Measurements from ENCODE around the gene GSK3A.
A peak's percentile ranks its signal among the peaks of the same experiment; 100 is the strongest.

The GSK3A gene

DNA sequence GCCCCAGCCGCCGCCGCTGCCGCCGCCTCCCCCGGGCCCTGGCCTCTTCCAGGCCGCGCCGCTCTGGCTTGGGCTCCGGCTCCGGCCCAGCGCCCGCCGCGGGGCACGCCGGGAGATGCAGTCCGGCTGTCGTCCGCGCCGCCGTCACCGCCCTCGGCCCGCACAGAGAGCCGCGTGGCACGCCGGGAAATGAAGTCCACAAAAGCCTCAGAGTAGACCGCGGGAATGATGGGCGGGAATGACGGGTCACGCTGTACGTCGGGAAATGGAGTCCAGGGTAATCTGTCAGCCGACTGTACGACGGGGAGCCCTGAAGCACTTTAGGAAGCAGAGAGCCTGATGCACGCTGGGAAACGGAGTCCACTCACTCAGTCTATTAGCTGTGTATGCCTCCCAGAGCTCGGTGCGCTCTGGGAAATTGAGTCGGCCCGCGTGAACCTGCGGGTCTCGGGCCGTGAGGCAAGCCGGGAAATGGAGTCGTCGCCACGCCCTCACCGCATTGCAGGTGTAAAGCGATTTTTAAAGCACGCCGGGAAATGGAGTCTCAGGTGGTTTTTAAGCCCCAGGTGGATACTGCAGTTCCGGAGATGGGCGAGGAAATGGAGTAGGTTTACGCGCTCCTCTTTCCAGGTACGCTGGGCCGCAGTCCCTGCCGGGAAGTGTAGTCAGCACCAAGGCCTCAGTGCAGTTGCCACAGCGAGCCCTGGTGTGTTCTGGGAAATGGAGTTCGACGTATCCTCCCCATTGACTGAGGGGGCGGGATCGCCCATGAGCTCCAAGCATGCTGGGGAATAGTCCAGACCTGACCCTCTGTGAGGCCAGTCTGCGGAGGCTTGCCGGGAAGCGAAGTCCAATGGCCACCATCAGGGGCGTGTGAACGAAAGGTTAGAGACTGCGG, at the start of gene GSK3A:
Gene GSK3A (minus strand): TSS at position 91 of the 898 bp plus-strand sequence. CDS start 137 bp downstream, outside the sequence.
- H3K36me3 ChIP-seq (replicated peaks) = peaks cover 6% of the 10 kb centered on the region
- H3K4me3 ChIP-seq (ENCODE audit: low read depth, low read length) = peak within 1 kb of the TSS; percentile 83
- TF ChIP-seq, protein P1, sequence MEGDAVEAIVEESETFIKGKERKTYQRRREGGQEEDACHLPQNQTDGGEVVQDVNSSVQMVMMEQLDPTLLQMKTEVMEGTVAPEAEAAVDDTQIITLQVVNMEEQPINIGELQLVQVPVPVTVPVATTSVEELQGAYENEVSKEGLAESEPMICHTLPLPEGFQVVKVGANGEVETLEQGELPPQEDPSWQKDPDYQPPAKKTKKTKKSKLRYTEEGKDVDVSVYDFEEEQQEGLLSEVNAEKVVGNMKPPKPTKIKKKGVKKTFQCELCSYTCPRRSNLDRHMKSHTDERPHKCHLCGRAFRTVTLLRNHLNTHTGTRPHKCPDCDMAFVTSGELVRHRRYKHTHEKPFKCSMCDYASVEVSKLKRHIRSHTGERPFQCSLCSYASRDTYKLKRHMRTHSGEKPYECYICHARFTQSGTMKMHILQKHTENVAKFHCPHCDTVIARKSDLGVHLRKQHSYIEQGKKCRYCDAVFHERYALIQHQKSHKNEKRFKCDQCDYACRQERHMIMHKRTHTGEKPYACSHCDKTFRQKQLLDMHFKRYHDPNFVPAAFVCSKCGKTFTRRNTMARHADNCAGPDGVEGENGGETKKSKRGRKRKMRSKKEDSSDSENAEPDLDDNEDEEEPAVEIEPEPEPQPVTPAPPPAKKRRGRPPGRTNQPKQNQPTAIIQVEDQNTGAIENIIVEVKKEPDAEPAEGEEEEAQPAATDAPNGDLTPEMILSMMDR (IDR thresholded peaks at IDR 0.05; ENCODE audit: low read depth, low read length, missing control alignments) = no peak
- in situ Hi-C loops (cut with HindIII; ENCODE audit: low pct_ligation_motif_present, low sequenced_read_pairs) = no loop called here
- peak; percentile 99 for DNase-seq
- no peaks in the 10 kb centered on the region for H3K27me3 ChIP-seq (replicated peaks)
- peak within 1 kb of the TSS; percentile 60 for H3K27ac ChIP-seq

DNA sequence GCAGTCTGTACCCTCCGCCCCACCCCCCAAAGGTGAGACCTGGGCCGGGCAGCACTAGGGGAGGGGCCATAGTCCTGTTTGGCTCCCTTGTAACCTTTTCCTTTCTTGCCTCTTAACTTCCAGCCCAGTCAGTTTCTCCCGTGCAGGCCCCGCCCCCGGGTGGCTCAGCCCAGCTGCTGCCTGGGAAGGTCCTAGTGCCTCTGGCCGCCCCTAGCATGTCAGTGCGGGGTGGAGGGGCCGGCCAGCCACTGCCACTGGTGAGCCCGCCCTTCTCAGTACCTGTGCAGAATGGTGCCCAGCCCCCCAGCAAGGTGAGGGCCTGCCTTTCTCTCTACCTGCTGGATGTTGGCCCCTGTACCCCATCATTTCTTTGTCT, 49.0 kb upstream of the GSK3A start:
- H3K4me3 ChIP-seq (ENCODE audit: low read depth, low read length) = no peak overlapping the region
- H3K27ac ChIP-seq = no peak overlapping the region
- H3K36me3 ChIP-seq (replicated peaks) = peaks cover 76% of the 10 kb centered on the region
- no peak for DNase-seq
- in situ Hi-C loops (cut with HindIII; ENCODE audit: low pct_ligation_motif_present, low sequenced_read_pairs) = no loop called here
- no peaks in the 10 kb centered on the region for H3K27me3 ChIP-seq (replicated peaks)
- TF ChIP-seq, protein P1 (IDR thresholded peaks at IDR 0.05; ENCODE audit: low read depth, low read length, missing control alignments) = no peak

DNA sequence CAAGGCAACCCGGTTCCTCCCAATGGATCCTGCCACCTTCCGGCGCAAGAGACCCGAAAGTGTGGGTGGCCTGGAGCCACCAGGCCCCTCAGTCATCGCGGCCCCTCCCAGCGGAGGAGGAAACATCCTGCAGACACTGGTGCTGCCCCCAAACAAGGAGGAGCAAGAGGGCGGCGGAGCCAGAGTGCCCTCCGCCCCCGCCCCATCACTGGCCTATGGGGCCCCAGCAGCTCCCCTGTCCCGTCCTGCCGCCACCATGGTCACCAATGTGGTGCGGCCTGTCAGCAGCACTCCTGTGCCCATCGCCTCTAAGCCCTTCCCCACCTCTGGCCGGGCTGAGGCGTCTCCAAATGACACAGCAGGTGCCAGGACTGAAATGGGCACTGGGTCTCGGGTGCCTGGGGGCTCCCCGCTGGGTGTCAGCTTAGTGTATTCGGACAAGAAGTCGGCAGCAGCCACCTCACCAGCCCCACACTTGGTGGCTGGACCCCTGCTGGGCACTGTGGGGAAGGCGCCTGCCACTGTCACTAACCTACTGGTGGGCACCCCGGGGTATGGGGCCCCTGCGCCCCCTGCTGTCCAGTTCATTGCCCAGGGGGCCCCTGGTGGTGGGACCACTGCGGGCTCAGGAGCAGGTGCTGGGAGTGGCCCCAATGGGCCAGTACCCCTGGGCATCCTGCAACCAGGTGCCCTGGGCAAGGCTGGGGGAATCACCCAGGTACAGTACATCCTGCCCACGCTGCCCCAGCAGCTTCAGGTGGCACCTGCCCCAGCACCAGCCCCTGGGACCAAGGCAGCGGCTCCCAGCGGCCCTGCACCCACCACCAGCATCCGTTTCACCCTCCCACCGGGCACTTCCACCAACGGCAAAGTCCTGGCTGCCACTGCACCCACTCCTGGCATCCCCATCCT, 48.4 kb upstream of the GSK3A start:
- H3K27me3 ChIP-seq (replicated peaks) = no peaks in the 10 kb centered on the region
- TF ChIP-seq, protein P1 (IDR thresholded peaks at IDR 0.05; ENCODE audit: low read depth, low read length, missing control alignments) = peak; percentile 75
- in situ Hi-C loops (cut with HindIII; ENCODE audit: low pct_ligation_motif_present, low sequenced_read_pairs) = no loop called here
- no peak overlapping the region for H3K4me3 ChIP-seq (ENCODE audit: low read depth, low read length)
- H3K27ac ChIP-seq = no peak overlapping the region
- H3K36me3 ChIP-seq (replicated peaks) = peaks cover 76% of the 10 kb centered on the region
- DNase-seq = no peak

DNA sequence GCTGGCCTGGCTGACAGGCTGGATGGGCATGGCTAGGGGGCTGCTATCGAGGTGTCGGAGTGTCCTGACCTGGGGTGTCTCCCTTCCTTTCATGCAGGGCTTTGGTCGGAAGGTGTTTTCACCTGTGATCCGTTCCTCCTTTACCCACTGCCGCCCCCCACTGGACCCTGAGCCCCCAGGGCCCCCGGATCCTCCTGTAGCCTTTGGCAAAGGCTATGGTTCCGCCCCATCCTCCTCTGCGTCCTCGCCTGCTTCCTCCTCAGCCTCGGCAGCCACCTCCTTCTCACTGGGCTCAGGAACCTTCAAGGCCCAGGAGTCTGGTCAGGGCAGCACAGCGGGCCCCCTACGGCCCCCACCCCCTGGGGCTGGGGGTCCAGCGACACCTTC, 47.7 kb upstream of the GSK3A start:
- peaks cover 76% of the 10 kb centered on the region for H3K36me3 ChIP-seq (replicated peaks)
- in situ Hi-C loops (cut with HindIII; ENCODE audit: low pct_ligation_motif_present, low sequenced_read_pairs) = no loop called here
- H3K4me3 ChIP-seq (ENCODE audit: low read depth, low read length) = no peak overlapping the region
- TF ChIP-seq, protein P1 (IDR thresholded peaks at IDR 0.05; ENCODE audit: low read depth, low read length, missing control alignments) = no peak
- DNase-seq = no peak
- H3K27me3 ChIP-seq (replicated peaks) = no peaks in the 10 kb centered on the region
- no peak overlapping the region for H3K27ac ChIP-seq

DNA sequence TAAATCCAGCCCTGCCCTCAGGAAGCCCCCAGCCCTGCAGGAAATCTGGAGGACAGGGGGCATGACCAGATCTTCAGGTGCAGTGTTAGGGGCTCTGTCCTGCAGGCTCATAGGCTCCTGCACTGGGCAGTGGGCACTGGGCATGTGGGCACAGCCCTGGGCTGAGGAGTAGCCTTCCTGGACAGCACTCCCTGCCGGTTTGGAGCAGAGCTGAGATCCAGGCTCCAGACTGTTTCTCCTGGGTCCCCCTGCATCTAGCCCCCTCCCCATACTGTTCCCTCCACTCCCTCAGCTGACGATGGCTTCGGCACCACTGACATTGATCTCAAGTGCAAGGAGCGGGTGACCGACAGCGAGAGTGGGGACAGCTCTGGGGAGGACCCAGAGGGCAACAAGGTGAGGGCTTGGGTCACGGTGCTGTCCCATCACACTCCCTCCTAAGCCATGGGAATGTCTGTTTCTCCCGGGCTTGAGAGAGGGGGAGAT, 47.2 kb upstream of the GSK3A start:
- Histone ChIP-seq H3K27me3 (replicated peaks) (no peaks in the 10 kb centered on the region), H3K4me3 (ENCODE audit: low read depth, low read length) (no peak overlapping the region), H3K36me3 (replicated peaks) (peaks cover 74% of the 10 kb centered on the region), H3K27ac (no peak overlapping the region)
- in situ Hi-C loops (cut with HindIII; ENCODE audit: low pct_ligation_motif_present, low sequenced_read_pairs) = no loop called here
- DNase-seq = no peak
- TF ChIP-seq, protein P1 (IDR thresholded peaks at IDR 0.05; ENCODE audit: low read depth, low read length, missing control alignments) = no peak

Measured in brain microvascular endothelial cell (primary cell).